Measurements from ENCODE around the gene SEMA4D.

GRCh38 chr9:89502671-89503070, 4.8 kb upstream of the SEMA4D start:
- TF ChIP-seq CTCF (IDR thresholded peaks at IDR 0.05) = no peak
- no peak for TF ChIP-seq POLR2AphosphoS5 (IDR thresholded peaks at IDR 0.05)
- no peak for TF ChIP-seq POLR2A (IDR thresholded peaks at IDR 0.05)
- no peak for TF ChIP-seq EP300 (IDR thresholded peaks at IDR 0.05)
